ENCODE data around the gene TRMT1L.

GRCh38 chr1:185156854-185157598 is at the start of gene TRMT1L, which contains the start of gene SWT1:
- TF ChIP-seq CTCF (IDR thresholded peaks at IDR 0.05) (no peak), POLR2A (IDR thresholded peaks at IDR 0.05) (peak in 1 of 2 donors; percentile 94)
